ENCODE data around the gene GNG2. TPM values are rescaled to one million over a fixed set of nuclear protein-coding genes. Genes with fewer than 3 reads are reported as not detected.

GNG2 gene
- polyA plus RNA-seq, 1 of the 3 experiments (the other 2 are of a cell fraction) = 17.8 TPM

GRCh38 chr14:52008136-52008535 is 147.7 kb downstream of the GNG2 start:
- no peak overlapping the region for H3K27ac ChIP-seq (ENCODE audit: low read depth in 2 of 2, low read length in 1 of 2)
- POLR2A ChIA-PET = no interaction called here
- no peak overlapping the region for H3K4me3 ChIP-seq (ENCODE audit: low read depth in 2 of 2, low read length in 1 of 2)
- CTCF ChIA-PET = no interaction called here
- no peaks in the 10 kb centered on the region for H3K27me3 ChIP-seq (ENCODE audit: insufficient read depth)
- no peaks in the 10 kb centered on the region for H4K20me1 ChIP-seq (ENCODE audit: insufficient read depth)
- no peaks in the 10 kb centered on the region for H3K9me2 ChIP-seq
- H3F3A ChIP-seq (replicated peaks; ENCODE audit: insufficient read depth) = peaks cover 13% of the 10 kb centered on the region
- no peaks in the 10 kb centered on the region for H3K9me3 ChIP-seq
- H2AFZ ChIP-seq (ENCODE audit: low read depth) = no peak overlapping the region
- H3K79me2 ChIP-seq (ENCODE audit: insufficient read depth) = peaks cover 15% of the 10 kb centered on the region; the same call in 1 of the 2 replicates
- H3K36me3 ChIP-seq (replicated peaks in 1 of 2; ENCODE audit: control insufficient read depth in 1 of 2, insufficient read depth in 2 of 2, low read length in 1 of 2) = peaks cover 85 to 90% of the 10 kb centered on the region in 2 experiments
- H3K4me2 ChIP-seq = no peak overlapping the region
- TF ChIP-seq GATA2 (CRISPR knock-in tag; IDR thresholded peaks at IDR 0.05) (no peak), FOXJ3 (CRISPR knock-in tag; IDR thresholded peaks at IDR 0.05) (no peak), EZH2phosphoT487 (IDR thresholded peaks at IDR 0.05; ENCODE audit: borderline replicate concordance, low read depth) (no peak), ZBTB33 (IDR thresholded peaks at IDR 0.05; ENCODE audit: borderline replicate concordance, low read depth) (no peak), IRF3 (IDR thresholded peaks at IDR 0.05; ENCODE audit: low read depth, low read length) (no peak), NRF1 (IDR thresholded peaks at IDR 0.05; ENCODE audit: low read depth, low read length) (no peak), SIN3A (IDR thresholded peaks at IDR 0.05; ENCODE audit: borderline replicate concordance, low read depth, low read length) (no peak), MEF2A (IDR thresholded peaks at IDR 0.05; ENCODE audit: borderline replicate concordance, low read depth) (no peak), EP300 (IDR thresholded peaks at IDR 0.05; ENCODE audit: borderline replicate concordance in 1 of 2, low read depth in 1 of 2, low read length in 1 of 2) (no peak), YY1 (IDR thresholded peaks at IDR 0.05; ENCODE audit: low read depth) (no peak), PBX3 (IDR thresholded peaks at IDR 0.05) (no peak), NFIC (IDR thresholded peaks at IDR 0.05; ENCODE audit: borderline replicate concordance) (no peak)
- no peak overlapping the region for H3K9ac ChIP-seq
- whole genome bisulfite sequencing (ENCODE audit: low lambda C conversion rate) = 94% methylated on average over 4 of the region's 4 CpGs
- H3K4me1 ChIP-seq (ENCODE audit: control insufficient read depth in 1 of 2, insufficient read depth in 2 of 2, low read depth in 1 of 2, low read length in 1 of 2) = no peaks in the 10 kb centered on the region
- DNase-seq = no peak

GRCh38 chr14:52010173-52010693 is 149.8 kb downstream of the GNG2 start:
- Histone ChIP-seq H3K27ac (ENCODE audit: low read depth in 2 of 2, low read length in 1 of 2) (no peak overlapping the region), H3F3A (replicated peaks; ENCODE audit: insufficient read depth) (peaks cover 13% of the 10 kb centered on the region), H3K36me3 (replicated peaks in 1 of 2; ENCODE audit: control insufficient read depth in 1 of 2, insufficient read depth in 2 of 2, low read length in 1 of 2) (peaks cover 64 to 69% of the 10 kb centered on the region in 2 experiments), H3K9me2 (no peaks in the 10 kb centered on the region), H3K27me3 (ENCODE audit: insufficient read depth) (no peaks in the 10 kb centered on the region), H3K9ac (no peak overlapping the region), H3K79me2 (ENCODE audit: insufficient read depth) (peaks cover 7% of the 10 kb centered on the region; the same call in 1 of the 2 replicates), H2AFZ (ENCODE audit: low read depth) (no peak overlapping the region), H4K20me1 (ENCODE audit: insufficient read depth) (no peaks in the 10 kb centered on the region), H3K4me2 (no peak overlapping the region), H3K9me3 (no peaks in the 10 kb centered on the region), H3K4me3 (ENCODE audit: low read depth in 2 of 2, low read length in 1 of 2) (no peak overlapping the region), H3K4me1 (ENCODE audit: control insufficient read depth in 1 of 2, insufficient read depth in 2 of 2, low read depth in 1 of 2, low read length in 1 of 2) (peaks cover 0 to 15% of the 10 kb centered on the region in 2 experiments; a peak in 2 of 4 replicates)
- ChIA-PET POLR2A (no interaction called here), CTCF (interaction anchor here (1.2 to 1.9 kb wide), 4 partner anchors 15 to 727 kb away, joined by 3 to 11 read pairs (median 4); no protein-coding TSS in a partner anchor)
- no peak for DNase-seq
- 96% methylated on average over 3 of the region's 3 CpGs for WGBS (ENCODE audit: low lambda C conversion rate)
- TF ChIP-seq MEF2A (IDR thresholded peaks at IDR 0.05; ENCODE audit: borderline replicate concordance, low read depth) (no peak), CTCF (IDR thresholded peaks at IDR 0.05) (no peak), JUND (IDR thresholded peaks at IDR 0.05) (no peak), NRF1 (IDR thresholded peaks at IDR 0.05; ENCODE audit: low read depth, low read length) (no peak), ZBTB33 (IDR thresholded peaks at IDR 0.05; ENCODE audit: borderline replicate concordance, low read depth) (no peak), TCF12 (IDR thresholded peaks at IDR 0.05) (no peak)

Data from SK-N-SH (cell line).